CD14-positive monocyte (primary cell): ENCODE data around the gene RFLNA. TPM values are rescaled to one million over a fixed set of nuclear protein-coding genes. Genes with fewer than 3 reads are reported as not detected.

Experiments
- DNase-seq, 3 donors: peaks; one replicate each; pipeline ENCODE4 v3.0.0-alpha.2; 2011 to 2022
- H2AFZ ChIP-seq: 2 replicates; pipeline ENCODE4 v1.6.0; 2012; ENCODE audit warnings: mild to moderate bottlenecking, low read depth, low read length, inconsistent platforms; ENCODE audit not compliant: insufficient read depth, poor library complexity, severe bottlenecking
- H3K27ac ChIP-seq, 2 donors: 1 replicate in 1 of 2; 2 replicates in 1 of 2; pipeline ENCODE4 v1.5.1; 2012 to 2013; ENCODE audit warnings: low read length in 2 of 2, control low read depth in 1 of 2, inconsistent platforms in 1 of 2, low read depth in 1 of 2, mild to moderate bottlenecking in 1 of 2
- H3K27me3 ChIP-seq, 2 donors: one replicate each; pipeline versions ENCODE4 v1.6.0 to v1.6.1; 2011 to 2013; ENCODE audit warnings: low read length in 2 of 2; ENCODE audit not compliant: control insufficient read depth in 2 of 2, insufficient read depth in 2 of 2
- H3K36me3 ChIP-seq, 2 donors: replicated peaks in 1 of 2; 1 replicate in 1 of 2; 2 replicates in 1 of 2; pipeline versions ENCODE4 v1.5.1 to v1.6.1; 2012 to 2013; ENCODE audit warnings: low read length in 2 of 2, control low read depth in 1 of 2, inconsistent platforms in 1 of 2, mild to moderate bottlenecking in 1 of 2; ENCODE audit not compliant: insufficient read depth in 2 of 2, control insufficient read depth in 1 of 2
- H3K4me1 ChIP-seq, 2 donors: 1 replicate in 1 of 2; 2 replicates in 1 of 2; pipeline versions ENCODE4 v1.5.1 to v1.6.1; 2012 to 2013; ENCODE audit warnings: low read length in 2 of 2, control low read depth in 1 of 2, inconsistent platforms in 1 of 2, mild to moderate bottlenecking in 1 of 2, moderate library complexity in 1 of 2; ENCODE audit not compliant: insufficient read depth in 2 of 2, control insufficient read depth in 1 of 2
- H3K4me2 ChIP-seq: replicated peaks from 2 replicates; pipeline ENCODE3; 2012; ENCODE audit warnings: low read length, moderate library complexity, mild to moderate bottlenecking; ENCODE audit not compliant: poor library complexity, severe bottlenecking; ENCODE audit errors: extremely low read depth
- H3K4me3 ChIP-seq, 3 experiments: fragments of 200-600 bp in 1 of 3; sonication (generic) in 1 of 3; replicated peaks in 1 of 3; 1 replicate in 2 of 3; 2 replicates in 1 of 3; pipeline ENCODE4 v1.5.1; 2011 to 2013; ENCODE audit warnings: low read length in 3 of 3, mild to moderate bottlenecking in 3 of 3, control low read depth in 2 of 3, low read depth in 2 of 3, inconsistent platforms in 1 of 3, moderate library complexity in 1 of 3
- H3K79me2 ChIP-seq: 2 replicates; pipeline ENCODE4 v1.6.0; 2012; ENCODE audit warnings: mild to moderate bottlenecking, control low read depth, inconsistent platforms, low read length, moderate library complexity; ENCODE audit not compliant: insufficient read depth
- H3K9ac ChIP-seq: 2 replicates; pipeline ENCODE4 v1.6.0; 2017; ENCODE audit warnings: low read length, mild to moderate bottlenecking; ENCODE audit not compliant: insufficient read depth, poor library complexity, severe bottlenecking
- H3K9me3 ChIP-seq, 2 donors: replicated peaks in 1 of 2; 1 replicate in 1 of 2; 2 replicates in 1 of 2; pipeline versions ENCODE4 v1.5.1 to v1.6.1; 2012 to 2013; ENCODE audit warnings: low read length in 2 of 2, control low read depth in 1 of 2; ENCODE audit not compliant: control insufficient read depth in 1 of 2, insufficient read depth in 1 of 2
- H4K20me1 ChIP-seq: 2 replicates; pipeline ENCODE4 v1.6.0; 2012; ENCODE audit warnings: mild to moderate bottlenecking, low read length, control low read depth, moderate library complexity; ENCODE audit not compliant: insufficient read depth
- H3K27ac Mint-ChIP-seq, 7 donors: one replicate each; pipeline ENCODE4 v1.8.0; 2020; ENCODE audit warnings: mild to moderate bottlenecking in 7 of 7, mixed read lengths in 7 of 7, moderate library complexity in 6 of 7, inconsistent platforms in 2 of 7
- H3K27me3 Mint-ChIP-seq, 3 donors: one replicate each; pipeline ENCODE4 v1.8.0; 2021 to 2022; ENCODE audit warnings: low read depth in 3 of 3, mild to moderate bottlenecking in 3 of 3, mixed read lengths in 3 of 3, moderate library complexity in 3 of 3, inconsistent platforms in 1 of 3
- H3K36me3 Mint-ChIP-seq, 2 donors: one replicate each; pipeline ENCODE4 v1.8.0; 2020; ENCODE audit warnings: mixed read lengths in 2 of 2, inconsistent platforms in 1 of 2, mild to moderate bottlenecking in 1 of 2
- H3K4me1 Mint-ChIP-seq: one replicate; pipeline ENCODE4 v1.8.0; 2020; ENCODE audit warnings: mild to moderate bottlenecking, mixed read lengths
- H3K4me3 Mint-ChIP-seq, 2 donors: one replicate each; pipeline ENCODE4 v1.8.0; 2020; ENCODE audit warnings: mild to moderate bottlenecking in 2 of 2, mixed read lengths in 2 of 2, moderate library complexity in 1 of 2
- H3K9me3 Mint-ChIP-seq, 7 donors: one replicate each; pipeline ENCODE4 v1.8.0; 2020 to 2022; ENCODE audit warnings: mixed read lengths in 7 of 7, mild to moderate bottlenecking in 6 of 7, moderate library complexity in 6 of 7, inconsistent platforms in 2 of 7
- CTCF ChIP-seq: fragments of 200-600 bp; IDR thresholded peaks from one replicate; pipeline ENCODE4 v1.8.0; 2022; ENCODE audit warnings: antibody characterized with exemption, mild to moderate bottlenecking
- WGBS: methylation state at CpG from one replicate; pipeline ENCODE4 v1.1.5; 2013; ENCODE audit warnings: missing lambda C conversion rate; ENCODE audit not compliant: insufficient coverage; 5-methylcytosine and 5-hydroxymethylcytosine counted together
- intact Hi-C, 2 donors: fragments of 100-400 bp; cut with micrococcal nuclease; formaldehyde crosslinking; loops; one replicate each; pipeline versions ENCODE4 v1.15.0 to v1.15.1; 2023
- polyA minus RNA-seq: library from RNA; depleted of rRNA, polyadenylated mRNA; stranded (reverse); fragments of >200 nt; gene quantifications from 2 replicates; pipeline ENCODE4 v1.2.3, GENCODE V29; 2012
- polyA plus RNA-seq, 3 donors: library from polyadenylated mRNA; depleted of rRNA in 1 of 3; unstranded in 2 of 3; stranded (reverse) in 1 of 3; fragments of 300-500 nt in 2 of 3; fragments of >200 nt in 1 of 3; fragmentation: Illumina TruSeq in 2 of 3; gene quantifications; 1 replicate in 2 of 3; 2 replicates in 1 of 3; pipeline ENCODE4 v1.2.3, GENCODE V29; 2012 to 2021
- total RNA-seq, 12 experiments: library from RNA in 1 of 12; stranded (reverse) in 1 of 12; fragments of 120-200 nt in 1 of 12; gene quantifications; one replicate each; pipeline ENCODE4 v1.2.4 and lab custom pipeline; 2013 to 2026; ENCODE audit warnings: mixed read lengths in 6 of 12, inconsistent platforms in 1 of 12

RFLNA gene, protein sequence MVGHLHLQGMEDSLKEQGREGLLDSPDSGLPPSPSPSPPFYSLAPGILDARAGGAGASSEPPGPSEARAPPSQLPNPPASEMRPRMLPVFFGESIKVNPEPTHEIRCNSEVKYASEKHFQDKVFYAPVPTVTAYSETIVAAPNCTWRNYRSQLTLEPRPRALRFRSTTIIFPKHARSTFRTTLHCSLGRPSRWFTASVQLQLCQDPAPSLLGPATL
- not detected for total RNA-seq (2013)
- polyA plus RNA-seq (not detected), polyA minus RNA-seq (not detected in 2 replicates), total RNA-seq (lab: John Stamatoyannopoulos, UW) (0 to 0.37 (median 0.03) reads per million in 11 experiments)

DNA sequence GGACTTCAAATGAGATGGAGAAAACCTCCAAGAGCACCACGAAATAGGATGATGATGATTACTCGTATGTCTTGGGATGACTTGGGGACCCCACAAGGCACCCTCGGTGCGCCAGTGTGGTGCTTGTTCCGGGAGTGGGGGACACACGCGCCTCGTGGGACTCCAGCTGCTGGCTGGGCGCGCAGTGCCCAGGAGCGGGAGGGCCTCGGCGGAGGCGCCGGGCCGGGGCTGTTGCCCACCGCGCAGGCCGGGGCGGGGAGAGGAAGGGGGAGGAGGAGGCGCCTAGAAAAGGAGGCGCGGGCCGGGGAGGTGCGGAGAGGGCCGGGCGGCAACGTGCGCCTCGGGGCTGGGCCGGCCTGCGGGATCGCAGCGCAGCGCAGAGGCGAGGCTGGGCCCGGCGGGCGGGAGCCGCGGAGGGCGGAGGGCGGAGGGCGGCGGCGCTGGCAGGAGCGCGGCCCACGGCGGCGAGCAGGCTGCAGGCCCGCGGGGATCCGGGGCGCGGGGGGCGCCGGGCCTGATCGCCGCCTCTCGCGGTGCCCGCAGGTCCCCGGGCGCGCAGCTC is at the start of gene RFLNA:
Gene RFLNA, plus strand, starts transcription at position 314 of the 562 bp plus-strand sequence. CDS start 337 bp downstream, outside the sequence.
- Histone ChIP-seq H3K27ac (no peak within 1 kb of the TSS), H3K9ac (no peak within 1 kb of the TSS), H3K4me3 (no peak within 1 kb of the TSS), H3K4me2 (peak within 1 kb of the TSS; percentile 8), H4K20me1 (no peaks in the 10 kb centered on the region), H2AFZ (no peak within 1 kb of the TSS), H3K36me3 (no peaks in the 10 kb centered on the region), H3K4me1 (peaks cover 8 to 17% of the 10 kb centered on the region in 2 donors), H3K9me3 (no peaks in the 10 kb centered on the region), H3K79me2 (no peaks in the 10 kb centered on the region), H3K27me3 (peaks cover 17 to 44% of the 10 kb centered on the region in 2 donors)
- Mint-ChIP-seq H3K4me3 (peak within 1 kb of the TSS; percentile 54 to 78), H3K36me3 (no peaks in the 10 kb centered on the region), H3K9me3 (peaks cover 0 to 18% (median 3%) of the 10 kb centered on the region in 7 donors), H3K27ac (no peak within 1 kb of the TSS), H3K27me3 (peaks cover 36 to 46% (median 45%) of the 10 kb centered on the region in 3 donors), H3K4me1 (peaks cover 16% of the 10 kb centered on the region)
- intact Hi-C loops: no loop called here
- no peak for TF ChIP-seq CTCF
- no peak for DNase-seq
- under 1% methylated on average over 56 of the region's 66 CpGs for WGBS

- Histone ChIP-seq H4K20me1 (no peaks in the 10 kb centered on the region), H3K27ac (peak overlapping the region in 1 of 2 donors; percentile 53), H3K9me3 (peaks cover 10 to 19% of the 10 kb centered on the region in 2 donors), H3K27me3 (no peaks in the 10 kb centered on the region), H3K4me2 (no peak overlapping the region), H3K4me1 (peaks cover 62 to 73% of the 10 kb centered on the region in 2 donors), H3K79me2 (no peaks in the 10 kb centered on the region), H2AFZ (no peak overlapping the region), H3K9ac (no peak overlapping the region), H3K36me3 (no peaks in the 10 kb centered on the region), H3K4me3 (no peak overlapping the region)
- Mint-ChIP-seq H3K27me3 (peaks cover 0 to 8% (median 0%) of the 10 kb centered on the region in 3 donors), H3K4me3 (no peak overlapping the region), H3K9me3 (peaks cover 5 to 23% (median 19%) of the 10 kb centered on the region in 7 donors), H3K36me3 (peaks cover 0 to 3% of the 10 kb centered on the region in 2 donors), H3K4me1 (peaks cover 64% of the 10 kb centered on the region), H3K27ac (peak overlapping the region; percentile 32 to 86 (median 70))
- TF ChIP-seq CTCF: no peak
- intact Hi-C loops: no loop called here
- DNase-seq: no peak
- no CpG with 5 or more reads among the region's 2 CpGs for WGBS
Observed at GRCh38 chr12:124247331-124247730, 47.6 kb upstream of the RFLNA start.
